HG02759 (cell line): ENCODE data around the gene OR9K2.
"Not testable (repeated sequence)": the region's sequence is repeated elsewhere in the genome, so short reads cannot be mapped to it uniquely, and the experiment has no call there.

Experiments used
- ATAC-seq: cut with Tn5 transposase; IDR thresholded peaks from one replicate; pipeline ENCODE4 v1.9.1; 2021; ENCODE audit warnings: mild to moderate bottlenecking, moderate library complexity; ENCODE audit not compliant: unreplicated experiment

Gene OR9K2, protein sequence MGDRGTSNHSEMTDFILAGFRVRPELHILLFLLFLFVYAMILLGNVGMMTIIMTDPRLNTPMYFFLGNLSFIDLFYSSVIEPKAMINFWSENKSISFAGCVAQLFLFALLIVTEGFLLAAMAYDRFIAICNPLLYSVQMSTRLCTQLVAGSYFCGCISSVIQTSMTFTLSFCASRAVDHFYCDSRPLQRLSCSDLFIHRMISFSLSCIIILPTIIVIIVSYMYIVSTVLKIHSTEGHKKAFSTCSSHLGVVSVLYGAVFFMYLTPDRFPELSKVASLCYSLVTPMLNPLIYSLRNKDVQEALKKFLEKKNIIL

DNA sequence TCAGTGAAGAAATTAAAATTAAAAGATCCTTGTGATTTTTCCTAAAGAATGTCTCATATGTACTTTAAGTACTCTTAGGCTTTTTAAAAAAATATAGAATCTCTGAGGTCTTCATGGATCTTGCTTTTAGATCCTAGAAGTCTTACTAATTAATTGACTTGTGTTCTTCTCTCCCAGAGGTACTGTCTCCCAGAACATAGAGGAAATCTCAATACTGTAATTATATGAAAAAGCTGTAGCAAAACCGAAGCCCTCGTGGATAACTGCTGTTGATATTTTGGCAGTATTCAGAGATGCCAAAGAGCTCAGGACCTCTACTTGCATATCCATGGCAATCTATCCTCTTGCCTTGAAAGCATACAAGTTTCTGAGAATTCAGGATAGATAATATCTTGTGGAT, at the start of gene OR9K2:
Gene OR9K2 (plus strand): TSS at position 301 of the 400 bp plus-strand sequence. CDS start 3,429 bp downstream, outside the sequence.
- ATAC-seq = no peak

DNA sequence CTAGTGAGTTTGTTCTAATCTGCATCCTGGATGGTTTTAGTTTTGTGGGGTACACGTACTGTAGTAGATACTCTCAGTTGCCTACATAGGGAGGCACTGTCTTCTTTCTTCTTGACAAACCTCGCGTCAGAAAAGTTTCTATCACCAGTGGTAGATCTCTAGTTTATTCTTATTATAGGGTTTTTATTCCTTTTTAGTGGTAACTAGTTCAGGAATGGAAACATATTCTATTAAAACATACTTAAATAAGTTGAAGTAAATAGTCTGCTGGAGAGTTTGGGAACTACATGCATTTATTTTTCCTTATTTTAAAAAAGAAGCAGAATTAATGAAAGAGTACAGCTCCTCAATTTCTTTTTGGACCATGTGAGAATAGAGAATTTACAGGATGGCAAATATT, 33.6 kb upstream of the OR9K2 start:
- no peak for ATAC-seq

DNA sequence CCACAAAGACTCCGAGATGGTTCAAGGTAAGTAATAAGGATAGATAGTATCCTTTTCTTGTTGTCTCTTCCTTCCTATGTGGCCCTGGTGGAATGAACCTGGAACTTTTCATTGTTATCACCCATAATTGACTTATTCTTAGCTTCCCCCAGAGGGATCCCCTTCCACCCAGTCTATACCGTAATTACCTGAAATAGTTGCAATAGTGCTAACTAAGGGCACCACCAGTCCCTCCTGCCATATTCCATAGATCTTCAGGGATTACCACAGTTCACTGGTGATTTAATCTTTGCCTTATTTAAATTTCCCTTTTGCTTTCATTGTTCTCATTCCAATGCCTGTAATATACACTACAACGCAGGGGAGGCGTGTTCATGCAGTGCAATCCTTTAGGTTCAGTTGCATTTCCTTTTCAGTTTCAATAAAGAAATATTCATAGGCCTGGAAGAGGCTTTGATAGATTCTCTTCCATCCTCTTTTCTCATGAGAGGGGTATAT, 13.8 kb upstream of the OR9K2 start:
- no peak for ATAC-seq

DNA sequence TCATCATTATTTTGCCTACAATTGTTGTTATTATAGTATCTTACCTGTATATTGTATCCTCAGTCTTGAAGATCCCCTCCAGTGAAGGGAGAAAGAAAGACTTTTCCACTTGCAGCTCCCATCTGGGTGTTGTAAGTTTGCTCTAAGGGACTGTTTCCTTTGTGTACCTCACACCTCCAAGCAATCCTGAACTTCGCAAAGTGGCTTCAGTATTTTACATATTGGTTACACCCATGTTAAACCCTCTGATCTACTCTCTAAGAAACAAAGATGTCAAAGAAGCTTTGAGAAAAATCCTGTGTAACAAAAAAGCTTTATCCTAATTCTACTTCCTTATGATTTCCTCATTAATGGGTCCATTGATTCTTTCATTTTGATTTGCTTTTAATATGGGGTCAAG, 10.1 kb upstream of the OR9K2 start:
- no peak for ATAC-seq

DNA sequence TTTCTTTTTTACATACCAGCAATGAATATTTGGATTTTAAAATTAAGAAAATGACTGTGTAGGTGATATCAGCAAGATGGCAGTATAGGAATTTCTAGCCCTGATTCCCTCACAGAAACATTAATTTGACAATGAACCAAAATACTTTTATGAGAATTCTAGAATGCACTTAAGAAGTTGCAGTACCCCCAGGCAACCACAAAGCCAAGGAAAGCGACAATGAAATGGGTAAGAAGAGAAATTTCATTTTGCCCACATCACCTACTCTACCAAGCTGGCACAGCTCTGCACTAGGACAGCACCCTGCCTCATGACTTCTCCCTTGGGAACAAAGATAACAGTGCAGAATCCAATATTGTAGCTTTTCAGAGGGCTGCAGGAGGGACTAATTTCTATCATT, 6.6 kb downstream of the OR9K2 start:
- no peak for ATAC-seq

DNA sequence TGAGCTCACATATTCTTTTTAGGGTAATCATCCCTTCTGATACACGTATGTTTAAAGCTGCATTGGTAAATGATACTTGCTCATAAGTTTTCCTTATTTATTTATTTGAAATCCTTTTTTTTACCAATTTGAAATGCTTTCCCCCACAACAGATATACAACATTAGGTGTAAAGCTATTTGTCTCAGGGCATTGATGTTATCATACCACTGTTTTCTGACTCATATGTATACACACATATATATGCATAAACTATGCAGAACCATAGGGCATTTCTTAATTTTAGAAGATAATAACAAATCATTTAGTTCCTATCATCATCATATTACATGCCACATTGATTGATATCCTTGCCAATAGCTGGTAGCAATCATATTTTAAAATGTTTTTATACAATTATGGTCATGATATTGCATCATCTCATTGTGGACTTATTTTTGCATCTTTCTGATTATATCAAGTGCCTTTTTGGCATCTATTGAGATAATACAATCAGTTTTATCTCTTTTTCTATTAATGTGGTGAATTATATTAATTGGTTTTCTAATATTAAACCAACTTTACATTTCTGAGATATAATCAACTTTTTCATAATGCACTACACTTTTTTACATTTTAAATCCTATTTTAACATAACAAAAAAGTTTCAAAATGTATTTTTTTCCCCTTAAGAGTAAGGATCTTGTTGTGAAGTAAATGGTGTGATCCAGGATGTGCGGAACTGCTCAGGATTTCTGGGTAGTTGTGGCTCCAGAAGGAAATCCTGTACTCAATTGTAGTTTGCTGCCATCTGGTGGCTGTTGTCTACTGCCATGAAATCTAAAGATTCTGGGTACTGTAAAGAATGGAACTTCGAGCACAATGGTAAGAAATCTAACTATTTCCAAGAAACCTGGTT, 16.7 kb downstream of the OR9K2 start:
- no peak for ATAC-seq

DNA sequence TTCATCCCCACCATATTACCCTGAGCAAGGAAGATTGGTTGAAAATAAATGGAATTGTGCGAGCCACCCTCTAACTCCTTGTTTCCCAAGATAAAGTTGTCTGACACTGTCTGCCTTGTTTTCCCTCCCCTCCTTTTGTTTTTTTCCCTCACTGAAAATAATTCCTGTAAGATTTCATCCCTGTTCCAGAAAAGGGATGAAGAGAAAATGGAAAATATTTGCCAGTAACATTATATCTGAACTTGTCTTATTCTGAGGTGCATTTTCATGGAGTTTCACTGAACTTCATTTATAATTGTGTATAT, 17.3 kb downstream of the OR9K2 start:
- ATAC-seq = no peak

DNA sequence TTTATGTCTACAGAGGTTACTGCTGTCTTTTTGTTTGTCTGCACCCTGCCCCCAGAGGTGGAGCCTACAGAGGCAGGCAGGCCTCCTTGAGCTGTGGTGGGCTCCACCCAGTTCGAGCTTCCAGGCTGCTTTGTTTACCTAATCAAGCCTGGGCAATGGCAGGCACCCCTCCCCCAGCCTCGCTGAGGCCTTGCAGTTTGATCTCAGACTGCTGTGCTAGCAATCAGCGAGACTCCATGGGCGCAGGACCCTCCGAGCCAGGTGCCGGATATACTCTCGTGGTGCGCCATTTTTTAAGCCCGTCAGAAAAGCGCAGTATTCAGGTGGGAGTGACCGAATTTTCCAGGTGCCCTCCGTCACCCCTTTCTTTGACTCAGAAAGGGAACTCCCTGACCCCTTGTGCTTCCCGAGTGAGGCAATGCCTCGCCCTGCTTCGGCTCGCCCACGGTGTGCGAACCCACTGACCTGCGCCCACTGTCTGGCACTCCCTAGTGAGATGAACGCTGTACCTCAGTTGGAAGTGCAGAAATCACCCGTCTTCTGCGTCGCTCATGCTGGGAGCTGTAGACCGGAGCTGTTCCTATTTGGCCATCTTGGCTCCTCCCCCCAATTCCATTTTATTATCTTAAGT, 40.9 kb downstream of the OR9K2 start:
- not testable (repeated sequence) for ATAC-seq

DNA sequence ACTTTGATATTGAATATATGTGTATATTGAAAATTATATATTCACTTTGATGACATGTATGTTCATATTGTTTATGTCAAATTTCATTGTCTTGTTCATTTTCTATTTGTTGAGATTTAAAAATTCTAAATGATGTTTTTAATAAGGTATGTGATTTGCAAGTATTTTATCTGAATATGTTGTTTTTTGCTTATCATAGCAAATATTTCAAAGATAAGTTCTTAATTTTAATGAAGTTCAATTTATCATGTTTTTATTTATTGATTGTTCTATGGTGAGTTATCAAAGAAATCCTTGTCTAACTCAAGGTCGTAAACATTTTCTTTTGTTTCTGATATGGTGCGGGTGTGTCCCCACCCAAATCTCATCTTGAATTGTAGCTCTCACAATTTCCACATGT, 45.2 kb downstream of the OR9K2 start:
- ATAC-seq = no peak

DNA sequence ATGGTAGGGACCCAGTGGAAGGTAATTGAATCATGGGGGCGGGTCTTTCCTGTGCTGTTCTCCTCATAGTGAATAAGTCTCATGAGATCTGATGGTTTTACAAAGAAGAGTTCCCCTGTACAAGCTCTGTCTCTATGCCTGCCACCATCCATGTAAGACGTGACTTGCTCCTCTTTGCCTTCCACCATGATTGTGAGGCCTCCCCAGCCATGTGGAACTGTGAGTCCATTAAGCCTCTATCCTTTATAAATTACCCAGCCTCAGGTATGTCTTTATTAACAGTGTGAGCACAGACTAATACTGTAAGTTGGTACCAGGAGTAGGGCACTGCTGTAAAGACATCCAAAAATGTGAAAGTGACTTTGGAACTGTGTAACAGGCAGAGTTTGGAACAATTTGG, 45.6 kb downstream of the OR9K2 start:
- ATAC-seq = not testable (repeated sequence)

DNA sequence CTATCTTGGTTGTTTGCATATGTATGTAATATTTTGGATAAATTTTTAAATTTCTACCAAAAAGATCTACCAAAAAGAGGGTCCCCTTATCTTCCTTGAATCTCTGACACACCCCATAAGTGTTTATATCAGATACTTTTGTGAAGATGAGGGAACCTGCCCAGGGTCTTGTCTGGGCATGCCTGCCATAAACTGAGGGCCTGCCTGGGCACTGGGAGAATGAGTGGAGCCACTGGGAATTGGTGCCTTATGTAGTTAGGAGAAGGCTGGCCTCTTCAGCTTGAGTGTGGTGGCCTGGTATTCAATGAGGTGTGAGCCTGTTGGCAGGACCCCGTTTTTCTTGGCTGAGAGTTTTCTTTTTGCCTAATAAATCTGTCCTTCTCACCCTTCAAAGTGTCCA, 46.5 kb downstream of the OR9K2 start:
- no peak for ATAC-seq

DNA sequence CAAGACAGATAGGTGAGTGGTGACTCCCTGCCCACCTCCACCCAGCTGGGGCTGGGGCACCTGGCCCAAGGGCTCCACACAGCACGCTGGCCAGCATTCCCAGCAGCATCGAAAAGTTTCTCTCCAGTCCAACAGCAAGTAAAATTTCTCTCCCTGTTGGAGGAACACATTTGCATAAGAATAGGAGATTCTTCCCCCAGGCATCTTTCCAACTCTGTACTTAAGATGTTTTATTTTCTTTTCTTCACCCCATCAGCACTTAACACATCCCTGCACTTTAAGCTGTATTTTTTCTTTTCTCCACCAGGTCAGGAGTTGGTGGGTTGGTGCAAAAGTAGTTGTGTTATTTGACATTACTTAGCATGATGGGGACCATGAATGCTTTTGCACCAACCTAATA, 47.2 kb downstream of the OR9K2 start:
- ATAC-seq = no peak
